WTC11 (cell line): ENCODE results near the gene TMEM63B.
"Not testable (repeated sequence)": the region's sequence is repeated elsewhere in the genome, so short reads cannot be mapped to it uniquely, and the experiment has no call there.

ENCODE experiments used
- ELF4 ChIP-seq: sonication (generic); formaldehyde crosslinking; IDR thresholded peaks from 2 replicates; pipeline ENCODE4 v1.8.1; 2022; ENCODE audit warnings: low read depth, mild to moderate bottlenecking, moderate library complexity, missing genetic modification reagents
- ZNF263 ChIP-seq: sonication (generic); formaldehyde crosslinking; IDR thresholded peaks from 2 replicates; pipeline ENCODE4 v1.8.1; 2022; ENCODE audit warnings: low read depth, mild to moderate bottlenecking, moderate library complexity, missing genetic modification reagents
- ZNF512 ChIP-seq: sonication (generic); formaldehyde crosslinking; IDR thresholded peaks from 2 replicates; pipeline ENCODE4 v1.8.1; 2022; ENCODE audit warnings: missing genetic modification reagents, borderline replicate concordance
- TF ChIP-seq, protein P1 (sequence below): fragments of 200-600 bp; IDR thresholded peaks from 2 replicates; pipeline ENCODE4 v1.8.0; 2022; ENCODE audit warnings: antibody characterized with exemption
- TF ChIP-seq, protein P2 (sequence below): fragments of 250-450 bp; sonication (Bioruptor Pico); IDR thresholded peaks from 2 replicates; pipeline ENCODE4 v1.9.0; 2021; ENCODE audit warnings: moderate library complexity, mild to moderate bottlenecking, inconsistent platforms, borderline replicate concordance
- TF ChIP-seq, protein P3 (sequence below): sonication (generic); formaldehyde crosslinking; IDR thresholded peaks from 2 replicates; pipeline ENCODE4 v1.8.1; 2023; ENCODE audit warnings: mild to moderate bottlenecking, missing genetic modification reagents
- TF ChIP-seq, protein P4 (sequence below): fragments of 250-450 bp; sonication (Bioruptor Pico); IDR thresholded peaks from 2 replicates; pipeline ENCODE4 v2.1.2; 2022; ENCODE audit warnings: mild to moderate bottlenecking, moderate library complexity

DNA sequence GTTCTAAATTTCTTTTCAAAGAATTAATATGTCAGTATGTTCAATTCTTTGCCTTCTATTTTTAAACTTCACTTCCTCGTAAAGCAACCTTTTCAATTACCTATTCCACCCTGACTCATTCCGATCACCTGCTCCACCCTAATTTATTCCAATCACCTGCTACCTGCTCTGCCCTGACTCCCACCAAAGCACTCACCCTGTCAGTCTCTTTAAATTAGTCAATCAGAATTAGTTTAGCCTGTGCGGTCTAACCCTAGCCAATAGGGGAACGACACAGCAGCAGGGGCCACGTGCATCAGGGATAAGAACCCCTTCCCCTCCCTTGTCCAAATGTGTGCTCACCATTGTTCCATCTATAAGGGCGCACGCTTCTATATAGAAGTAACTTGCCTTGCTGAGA lies 58.0 kb downstream of the TMEM63B start:
- TF ChIP-seq, protein P1, sequence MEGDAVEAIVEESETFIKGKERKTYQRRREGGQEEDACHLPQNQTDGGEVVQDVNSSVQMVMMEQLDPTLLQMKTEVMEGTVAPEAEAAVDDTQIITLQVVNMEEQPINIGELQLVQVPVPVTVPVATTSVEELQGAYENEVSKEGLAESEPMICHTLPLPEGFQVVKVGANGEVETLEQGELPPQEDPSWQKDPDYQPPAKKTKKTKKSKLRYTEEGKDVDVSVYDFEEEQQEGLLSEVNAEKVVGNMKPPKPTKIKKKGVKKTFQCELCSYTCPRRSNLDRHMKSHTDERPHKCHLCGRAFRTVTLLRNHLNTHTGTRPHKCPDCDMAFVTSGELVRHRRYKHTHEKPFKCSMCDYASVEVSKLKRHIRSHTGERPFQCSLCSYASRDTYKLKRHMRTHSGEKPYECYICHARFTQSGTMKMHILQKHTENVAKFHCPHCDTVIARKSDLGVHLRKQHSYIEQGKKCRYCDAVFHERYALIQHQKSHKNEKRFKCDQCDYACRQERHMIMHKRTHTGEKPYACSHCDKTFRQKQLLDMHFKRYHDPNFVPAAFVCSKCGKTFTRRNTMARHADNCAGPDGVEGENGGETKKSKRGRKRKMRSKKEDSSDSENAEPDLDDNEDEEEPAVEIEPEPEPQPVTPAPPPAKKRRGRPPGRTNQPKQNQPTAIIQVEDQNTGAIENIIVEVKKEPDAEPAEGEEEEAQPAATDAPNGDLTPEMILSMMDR = not testable (repeated sequence)
- TF ChIP-seq, protein P2, sequence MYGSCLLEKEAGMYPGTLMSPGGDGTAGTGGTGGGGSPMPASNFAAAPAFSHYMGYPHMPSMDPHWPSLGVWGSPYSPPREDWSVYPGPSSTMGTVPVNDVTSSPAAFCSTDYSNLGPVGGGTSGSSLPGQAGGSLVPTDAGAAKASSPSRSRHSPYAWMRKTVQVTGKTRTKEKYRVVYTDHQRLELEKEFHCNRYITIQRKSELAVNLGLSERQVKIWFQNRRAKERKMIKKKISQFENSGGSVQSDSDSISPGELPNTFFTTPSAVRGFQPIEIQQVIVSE (CRISPR knock-in tag) = not testable (repeated sequence)
- not testable (repeated sequence) for TF ChIP-seq ZNF512, ZNF263, ELF4 (CRISPR knock-in tag)
- TF ChIP-seq, protein P3, sequence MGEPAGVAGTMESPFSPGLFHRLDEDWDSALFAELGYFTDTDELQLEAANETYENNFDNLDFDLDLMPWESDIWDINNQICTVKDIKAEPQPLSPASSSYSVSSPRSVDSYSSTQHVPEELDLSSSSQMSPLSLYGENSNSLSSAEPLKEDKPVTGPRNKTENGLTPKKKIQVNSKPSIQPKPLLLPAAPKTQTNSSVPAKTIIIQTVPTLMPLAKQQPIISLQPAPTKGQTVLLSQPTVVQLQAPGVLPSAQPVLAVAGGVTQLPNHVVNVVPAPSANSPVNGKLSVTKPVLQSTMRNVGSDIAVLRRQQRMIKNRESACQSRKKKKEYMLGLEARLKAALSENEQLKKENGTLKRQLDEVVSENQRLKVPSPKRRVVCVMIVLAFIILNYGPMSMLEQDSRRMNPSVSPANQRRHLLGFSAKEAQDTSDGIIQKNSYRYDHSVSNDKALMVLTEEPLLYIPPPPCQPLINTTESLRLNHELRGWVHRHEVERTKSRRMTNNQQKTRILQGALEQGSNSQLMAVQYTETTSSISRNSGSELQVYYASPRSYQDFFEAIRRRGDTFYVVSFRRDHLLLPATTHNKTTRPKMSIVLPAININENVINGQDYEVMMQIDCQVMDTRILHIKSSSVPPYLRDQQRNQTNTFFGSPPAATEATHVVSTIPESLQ = not testable (repeated sequence)
- TF ChIP-seq, protein P4, sequence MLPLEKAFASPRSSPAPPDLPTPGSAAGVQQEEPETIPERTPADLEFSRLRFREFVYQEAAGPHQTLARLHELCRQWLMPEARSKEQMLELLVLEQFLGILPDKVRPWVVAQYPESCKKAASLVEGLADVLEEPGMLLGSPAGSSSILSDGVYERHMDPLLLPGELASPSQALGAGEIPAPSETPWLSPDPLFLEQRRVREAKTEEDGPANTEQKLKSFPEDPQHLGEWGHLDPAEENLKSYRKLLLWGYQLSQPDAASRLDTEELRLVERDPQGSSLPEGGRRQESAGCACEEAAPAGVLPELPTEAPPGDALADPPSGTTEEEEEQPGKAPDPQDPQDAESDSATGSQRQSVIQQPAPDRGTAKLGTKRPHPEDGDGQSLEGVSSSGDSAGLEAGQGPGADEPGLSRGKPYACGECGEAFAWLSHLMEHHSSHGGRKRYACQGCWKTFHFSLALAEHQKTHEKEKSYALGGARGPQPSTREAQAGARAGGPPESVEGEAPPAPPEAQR = not testable (repeated sequence)
